RPMI7951 (cell line): ENCODE results near the gene ACLY. TPM values are rescaled to one million over a fixed set of nuclear protein-coding genes. Genes with fewer than 3 reads are reported as not detected.

ENCODE experiments used
- DNase-seq: peaks from one replicate; pipeline ENCODE4 v3.0.0-alpha.2; 2012; ENCODE audit warnings: low read depth
- total RNA-seq: library from RNA; depleted of rRNA; stranded (reverse); fragments of >200 nt; shearing (Covaris generic); gene quantifications from 2 replicates; pipeline ENCODE4 v1.2.3, GENCODE V29; 2014; rRNA removed

Gene ACLY
- 98.2 and 99.4 TPM in 2 replicates for total RNA-seq

DNA sequence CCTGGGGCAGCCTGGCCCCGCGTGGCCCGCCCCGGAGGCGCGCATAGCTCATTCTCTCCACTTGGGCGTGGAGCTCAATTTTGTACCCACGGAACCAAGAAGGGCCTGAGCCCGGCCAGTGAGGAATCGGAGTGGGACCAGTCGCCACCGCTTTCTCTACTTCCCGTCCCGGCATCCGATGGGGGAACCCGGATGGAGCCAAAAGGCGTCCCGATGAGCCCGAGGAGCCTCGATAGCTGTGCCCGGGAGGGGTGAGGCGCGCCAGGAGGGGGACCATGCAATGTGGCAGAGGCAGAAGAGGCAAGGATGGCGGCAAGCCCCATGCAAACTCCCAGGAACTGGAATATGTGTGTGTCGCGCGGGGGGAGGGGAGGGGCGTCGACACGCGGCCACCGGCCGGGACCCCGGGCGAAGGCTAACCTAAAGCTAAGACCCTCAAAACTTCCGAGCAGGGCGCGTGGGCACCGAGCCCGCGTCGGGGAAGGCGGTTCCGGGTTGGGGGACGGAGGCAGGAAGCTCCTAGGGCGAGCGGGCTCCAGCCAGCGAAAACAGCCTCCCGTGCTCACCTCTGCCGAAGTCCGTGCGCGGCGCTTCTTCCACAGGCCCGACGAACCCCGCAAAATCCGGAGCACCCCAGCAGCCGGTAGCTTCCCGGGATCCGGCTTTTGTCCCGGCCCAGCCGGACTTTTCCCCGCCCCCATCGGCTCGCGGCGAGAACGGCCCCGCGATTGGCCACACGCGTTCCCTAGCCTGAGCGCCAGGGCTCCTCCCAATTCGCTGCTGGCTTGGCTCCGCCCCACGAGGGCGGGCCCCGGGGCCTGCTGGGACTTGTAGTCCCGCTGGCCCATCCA lies at the start of gene ACLY:
TSS of gene ACLY (minus strand) at position 638 of the 851 bp plus-strand sequence. CDS start 5,078 bp downstream, outside the sequence.
- peak; percentile 95 for DNase-seq

DNA sequence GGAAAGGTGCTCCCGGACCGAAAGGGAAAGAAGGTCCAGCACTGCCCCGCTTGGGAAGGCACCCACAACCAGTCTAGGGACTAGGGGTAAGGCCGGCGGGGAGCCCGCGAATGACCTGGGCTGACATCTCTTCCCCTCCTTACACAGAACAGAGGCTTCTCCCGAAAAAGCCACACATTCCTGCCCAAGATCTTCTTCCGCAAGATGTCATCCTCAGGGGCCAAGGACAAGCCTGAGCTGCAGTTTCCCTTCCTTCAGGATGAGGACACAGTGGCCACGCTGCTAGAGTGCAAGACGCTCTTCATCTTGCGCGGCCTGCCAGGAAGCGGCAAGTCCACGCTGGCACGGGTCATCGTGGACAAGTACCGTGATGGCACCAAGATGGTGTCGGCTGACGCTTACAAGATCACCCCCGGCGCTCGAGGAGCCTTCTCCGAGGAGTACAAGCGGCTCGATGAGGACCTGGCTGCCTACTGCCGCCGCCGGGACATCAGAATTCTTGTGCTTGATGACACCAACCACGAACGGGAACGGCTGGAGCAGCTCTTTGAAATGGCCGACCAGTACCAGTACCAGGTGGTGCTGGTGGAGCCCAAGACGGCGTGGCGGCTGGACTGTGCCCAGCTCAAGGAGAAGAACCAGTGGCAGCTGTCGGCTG lies 49.3 kb upstream of the ACLY start:
- DNase-seq = no peak

DNA sequence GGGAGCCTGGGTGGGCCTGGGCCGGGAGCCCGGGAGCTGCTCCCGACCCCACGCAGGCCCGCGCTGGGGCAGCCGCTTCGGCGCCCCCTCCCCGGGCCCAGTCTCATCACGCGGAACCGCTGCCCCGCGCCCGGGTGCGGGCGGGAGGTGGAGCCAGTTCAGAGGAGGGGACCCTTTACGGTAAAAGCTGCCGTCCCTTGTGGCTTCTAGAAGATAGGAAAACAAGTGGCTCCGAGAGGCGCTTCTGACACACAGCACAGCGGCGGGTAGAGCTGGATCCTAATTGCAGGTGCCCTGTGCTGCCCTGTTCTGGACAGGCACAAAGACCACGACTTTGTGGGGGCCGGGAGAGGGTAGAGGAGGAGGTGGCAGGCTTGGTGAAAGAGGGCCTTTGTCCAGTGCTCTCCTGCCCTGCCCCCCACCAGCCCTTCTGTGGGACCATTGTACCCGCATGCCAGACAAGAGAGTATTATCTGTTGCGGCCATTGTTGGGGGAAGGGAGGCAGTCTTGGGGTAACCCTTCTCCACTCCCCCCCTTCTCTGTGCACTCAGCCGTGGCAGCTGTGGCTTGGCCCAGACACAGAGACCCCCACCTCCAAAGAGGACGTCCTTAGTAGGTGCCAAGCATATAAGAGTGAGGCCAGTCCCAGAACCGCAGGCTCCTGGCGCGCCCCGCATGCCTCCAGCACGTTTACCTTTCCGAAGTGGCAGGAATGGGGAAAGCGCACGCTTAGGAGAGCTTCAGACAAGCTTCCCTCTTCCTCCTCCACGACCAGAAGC lies 48.6 kb upstream of the ACLY start:
- DNase-seq = peak; percentile 36

DNA sequence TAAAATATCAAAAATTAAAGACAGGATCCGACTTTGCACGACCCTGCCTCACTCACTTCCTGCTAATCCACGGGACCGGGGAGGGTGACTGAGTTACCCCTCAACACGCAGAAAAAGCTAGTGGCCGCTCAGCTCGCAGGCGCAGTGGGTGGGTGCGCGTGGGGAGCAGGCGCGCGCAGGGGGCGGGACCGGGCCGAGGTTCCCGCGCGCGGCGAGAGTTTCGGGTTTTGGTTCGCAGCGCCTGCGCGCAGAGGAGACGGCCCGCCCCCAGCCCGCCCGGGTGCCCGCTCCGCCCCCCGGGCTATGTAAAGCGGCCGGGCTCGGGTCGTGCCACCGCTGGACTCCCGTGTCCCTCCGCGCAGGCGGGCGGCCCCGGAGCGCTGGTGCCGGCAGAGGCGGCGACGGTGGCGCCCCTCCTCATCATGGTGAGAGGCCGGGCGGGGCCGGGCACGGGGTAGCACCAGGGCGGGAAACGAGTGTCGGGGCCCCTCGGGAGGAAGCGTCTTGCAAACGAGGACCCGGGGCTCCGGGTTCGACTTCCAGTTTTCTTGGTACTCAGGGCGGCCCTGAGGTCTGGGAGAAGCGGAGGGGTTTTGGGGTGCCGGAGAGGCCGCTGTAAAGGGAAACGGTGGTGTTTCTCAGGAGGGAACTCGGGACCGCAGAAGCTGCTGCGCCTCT lies 47.9 kb upstream of the ACLY start, which contains the start of gene CNP:
TSS of gene CNP (plus strand) at position 333 of the 678 bp plus-strand sequence. CDS start at position 423, 90 bp downstream.
- peak; percentile 91 for DNase-seq

DNA sequence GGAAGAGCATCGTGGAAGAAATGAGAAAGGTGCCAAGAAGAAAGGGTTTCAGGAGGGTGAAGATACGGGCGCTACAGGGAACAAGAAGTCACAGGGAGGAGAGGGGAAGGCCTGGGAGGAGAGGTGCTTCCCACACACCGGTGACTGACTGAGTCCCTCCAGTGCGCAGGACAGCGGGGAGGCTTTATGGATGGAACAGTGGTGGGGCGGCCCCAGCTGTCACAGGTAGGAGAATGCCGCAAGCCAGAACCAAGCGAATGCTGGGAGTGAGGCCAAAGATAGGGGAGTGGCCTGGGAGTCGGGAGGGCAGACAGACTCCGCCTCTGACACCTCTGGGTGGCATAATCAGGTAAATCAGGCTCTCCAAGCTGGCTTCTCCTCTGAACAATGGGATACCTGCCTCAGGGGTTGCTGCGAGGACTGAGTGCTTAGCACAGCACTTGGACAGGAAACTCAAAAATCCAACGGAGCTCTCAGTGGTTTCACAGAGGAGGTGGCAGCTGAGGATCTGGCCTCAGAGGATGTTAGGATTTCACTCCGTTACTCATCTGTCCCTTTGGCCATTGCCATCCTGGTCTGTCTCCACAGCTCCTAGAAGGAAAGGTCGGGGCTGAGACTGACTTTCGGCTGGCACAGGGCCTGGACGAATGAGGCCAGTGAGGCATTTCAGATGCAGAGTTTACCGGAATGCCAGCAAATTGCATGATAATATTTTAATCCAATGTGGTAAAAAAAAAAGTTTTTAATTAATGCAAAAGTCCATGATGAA lies 47.1 kb upstream of the ACLY start:
- peak; percentile 47 for DNase-seq

DNA sequence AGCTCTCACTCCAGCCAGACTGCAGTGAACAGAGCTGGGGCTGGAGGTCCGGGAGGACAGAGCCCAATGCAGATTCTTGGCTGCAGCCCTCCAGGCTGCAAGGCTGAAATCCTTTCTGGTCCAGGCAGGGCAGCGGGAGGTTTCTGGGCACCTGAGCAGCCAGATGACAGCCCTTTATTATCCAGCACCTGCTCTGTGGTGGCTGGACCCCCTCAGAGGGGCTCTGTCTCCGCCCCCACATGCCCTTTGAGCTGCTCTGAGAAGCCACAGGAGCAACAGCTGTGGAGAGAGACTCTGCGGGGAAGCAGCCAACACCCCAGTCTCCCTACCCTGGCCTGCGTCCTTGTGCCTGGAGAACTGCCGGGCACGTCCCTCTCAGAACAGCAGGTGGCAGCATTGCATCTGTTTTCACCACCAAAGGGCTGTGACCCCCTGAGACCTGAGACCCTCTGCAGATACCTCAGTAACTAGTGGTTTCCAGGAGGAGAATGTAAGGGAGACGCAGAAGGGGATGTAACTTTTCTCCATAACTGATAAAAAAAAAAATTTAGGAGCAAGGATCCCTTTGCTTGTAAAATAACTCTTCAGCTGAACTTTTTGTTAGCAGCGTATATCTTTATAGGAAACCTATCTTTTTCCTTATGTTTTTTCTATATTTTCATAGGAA lies 44.1 kb upstream of the ACLY start:
- DNase-seq = peak; percentile 45

DNA sequence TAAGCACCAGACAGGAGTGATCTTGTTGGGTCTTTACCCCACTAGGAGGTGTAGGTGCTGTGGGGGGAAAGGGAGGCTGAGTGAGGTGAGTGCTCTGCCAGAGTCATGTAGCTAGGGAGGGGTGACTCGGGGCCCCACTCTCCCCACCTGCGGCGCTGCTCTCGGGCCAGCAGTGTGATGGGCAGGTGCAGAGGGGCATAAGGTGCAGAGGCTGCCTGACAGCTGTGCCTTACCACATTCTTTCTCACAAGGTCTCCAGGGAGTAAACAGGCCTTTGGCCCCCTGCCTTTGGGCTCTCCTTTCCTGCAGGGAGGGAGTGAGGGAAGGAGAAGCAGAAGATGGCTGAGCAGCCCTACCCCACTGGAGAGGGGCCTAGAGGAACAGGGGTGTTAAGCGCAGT lies 43.4 kb upstream of the ACLY start:
- DNase-seq = no peak

DNA sequence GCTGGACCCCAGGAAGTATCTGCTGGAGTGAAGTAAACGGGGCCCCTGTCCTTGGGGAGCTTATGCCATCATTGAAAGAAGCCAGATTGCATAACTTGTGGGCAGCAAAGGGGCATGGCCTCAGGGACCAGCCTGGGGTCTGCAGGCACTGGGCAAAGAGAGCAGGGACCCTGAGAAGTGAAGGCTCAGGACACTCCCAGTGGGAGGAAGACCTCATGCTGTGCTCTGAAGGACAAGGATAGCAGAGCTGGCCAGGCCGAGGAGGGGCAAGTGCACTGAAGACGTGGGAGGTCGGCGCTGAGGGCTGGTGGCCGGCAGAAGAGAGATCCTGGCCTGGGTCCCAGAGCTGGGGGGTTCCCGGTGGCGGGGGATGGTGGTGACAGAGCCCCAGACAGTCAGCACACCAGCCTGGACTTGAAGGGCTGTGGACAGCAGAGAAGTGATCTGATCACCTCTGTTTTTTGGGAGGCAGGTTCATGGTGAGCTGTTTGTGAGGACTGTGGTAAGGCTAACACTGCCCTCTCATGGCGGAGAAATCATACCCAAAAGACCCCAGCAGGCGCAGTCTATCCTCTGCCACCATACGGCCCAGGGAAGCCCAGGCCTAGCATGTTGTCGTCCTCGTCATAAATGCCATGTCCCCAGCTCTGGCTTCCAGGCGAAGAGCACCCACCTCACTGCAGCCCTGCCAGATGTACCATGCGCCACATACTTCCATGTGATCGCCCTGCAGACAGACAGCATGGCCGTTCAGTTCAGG lies 40.8 kb upstream of the ACLY start:
- peak; percentile 65 for DNase-seq

DNA sequence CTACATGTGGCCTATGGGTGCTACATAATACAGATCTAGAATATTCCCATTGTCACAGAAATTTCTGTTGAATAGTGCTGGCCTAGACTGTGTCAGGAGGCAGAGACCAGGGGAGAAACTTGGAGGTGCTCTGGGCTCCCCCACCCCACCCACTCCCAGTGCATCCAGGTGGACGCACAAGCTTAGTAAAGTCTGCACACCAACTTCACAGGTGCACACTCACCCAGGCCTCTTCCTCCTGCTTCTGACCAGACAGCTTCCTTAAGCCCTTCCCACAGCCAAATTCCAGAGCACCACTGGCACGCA lies 40.2 kb upstream of the ACLY start:
- DNase-seq = no peak

DNA sequence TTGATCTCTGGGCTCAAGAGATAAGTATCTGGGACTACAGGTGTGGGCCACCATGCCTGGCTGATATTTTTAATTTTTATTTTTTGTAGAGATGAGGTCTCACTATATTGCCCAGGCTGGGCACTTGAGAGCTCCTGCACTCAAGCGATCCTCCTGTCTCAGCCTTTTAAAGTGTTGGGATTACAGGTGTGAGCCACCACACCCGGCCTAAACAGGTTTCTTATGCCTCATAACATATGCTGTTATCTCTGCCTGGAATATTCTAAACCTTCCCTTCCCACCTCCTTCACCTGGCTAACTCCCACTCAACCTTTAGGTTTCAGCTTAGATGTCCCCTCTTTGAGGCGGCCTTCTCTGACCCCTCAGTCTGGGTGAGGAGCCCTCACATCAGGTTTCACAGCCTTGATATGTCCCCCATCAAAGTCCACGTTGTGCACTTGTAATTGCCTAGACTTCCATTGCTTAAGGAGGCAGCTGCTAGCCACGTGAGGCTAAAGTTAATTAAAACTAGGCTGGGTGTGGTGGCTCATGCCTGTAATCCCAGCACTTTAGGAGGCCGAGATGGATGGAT lies 39.2 kb upstream of the ACLY start:
- DNase-seq = no peak

DNA sequence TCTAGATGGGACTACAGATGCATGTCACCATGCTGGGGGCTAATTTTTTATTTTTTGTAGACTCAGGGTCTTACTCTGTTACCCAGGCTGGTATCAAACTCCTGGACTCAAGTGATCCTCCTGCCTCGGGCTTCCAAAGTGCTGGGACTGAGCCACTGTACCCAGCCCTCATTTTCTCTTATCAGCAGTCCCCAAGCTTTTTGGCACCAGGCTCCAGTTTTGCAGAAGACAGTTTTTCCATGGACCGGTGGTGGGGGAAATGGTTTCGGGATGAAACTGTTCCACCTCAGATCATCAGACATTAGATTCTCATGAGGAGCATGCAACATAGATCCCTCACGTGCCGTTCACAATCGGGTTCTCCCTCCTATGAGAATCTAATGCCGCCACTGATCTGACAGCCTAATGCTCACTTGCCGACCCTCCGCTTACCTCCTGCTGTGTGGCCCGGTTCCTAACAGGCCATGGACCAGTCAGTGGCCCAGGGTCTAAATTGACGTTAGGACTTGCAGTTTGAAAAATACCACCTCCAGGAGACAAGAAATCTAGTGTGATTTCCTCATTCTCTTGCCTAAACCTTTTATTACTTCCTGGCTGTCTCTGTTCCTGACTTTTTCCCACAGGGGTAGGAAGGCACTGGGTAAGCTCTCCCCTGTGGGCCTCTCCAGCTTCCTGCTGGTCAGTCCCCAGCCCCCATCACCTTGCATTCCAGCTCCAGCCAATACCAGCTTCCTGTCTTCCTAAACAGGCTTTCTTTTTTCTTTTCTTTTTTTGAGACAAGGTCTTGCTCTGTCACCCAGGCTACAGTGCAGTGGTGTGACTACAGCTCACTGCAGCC lies 38.5 kb upstream of the ACLY start:
- no peak for DNase-seq

DNA sequence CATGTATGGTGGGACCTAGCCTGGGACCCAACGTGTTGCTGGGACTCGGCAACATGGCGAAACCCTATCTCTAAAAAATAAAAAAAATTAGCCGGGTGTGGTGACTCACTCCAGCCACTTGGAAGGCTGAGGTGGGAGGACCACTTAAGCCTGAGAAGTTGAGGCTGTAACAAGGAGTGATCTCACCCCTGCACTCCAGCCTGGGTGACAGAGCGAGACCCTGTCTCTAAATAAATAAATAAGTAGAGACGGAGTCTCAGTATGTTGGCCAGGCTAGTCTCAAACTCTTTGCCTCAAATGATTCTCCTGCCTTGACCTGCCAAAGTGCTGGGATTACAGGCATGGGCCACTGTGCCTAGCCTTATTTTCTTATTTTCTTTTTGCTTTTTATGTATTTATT lies 37.8 kb upstream of the ACLY start:
- DNase-seq = no peak

DNA sequence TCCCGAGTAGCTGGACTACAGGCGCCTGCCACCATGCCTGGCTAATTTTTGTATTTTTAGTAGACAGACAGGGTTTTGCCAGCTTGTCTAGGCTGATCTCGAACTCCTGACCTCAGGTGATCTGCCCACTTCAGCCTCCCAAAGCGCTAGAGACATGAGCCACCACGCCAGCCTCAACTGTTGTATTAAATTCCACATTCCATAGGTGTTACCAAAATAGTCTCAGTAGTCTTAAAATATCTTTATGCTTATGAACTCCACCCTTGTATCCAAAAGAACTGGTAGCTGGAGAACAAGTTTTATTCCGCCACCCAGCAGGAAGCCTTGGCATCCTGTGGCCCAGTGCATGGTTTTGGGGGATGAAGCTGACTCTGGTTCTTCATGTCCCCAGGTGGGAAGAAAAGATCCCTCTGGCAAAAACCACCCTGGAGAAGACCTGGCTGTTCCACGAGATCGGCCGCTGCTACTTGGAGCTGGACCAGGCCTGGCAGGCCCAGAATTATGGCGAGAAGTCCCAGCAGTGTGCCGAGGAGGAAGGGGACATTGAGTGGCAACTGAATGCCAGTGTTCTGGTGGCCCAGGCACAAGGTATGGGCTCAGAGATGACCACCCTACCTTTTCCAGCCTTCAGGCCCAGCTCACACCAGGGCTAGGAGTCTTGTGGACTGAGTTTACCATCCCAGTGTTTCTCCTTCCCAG lies 30.2 kb upstream of the ACLY start:
- DNase-seq = no peak

DNA sequence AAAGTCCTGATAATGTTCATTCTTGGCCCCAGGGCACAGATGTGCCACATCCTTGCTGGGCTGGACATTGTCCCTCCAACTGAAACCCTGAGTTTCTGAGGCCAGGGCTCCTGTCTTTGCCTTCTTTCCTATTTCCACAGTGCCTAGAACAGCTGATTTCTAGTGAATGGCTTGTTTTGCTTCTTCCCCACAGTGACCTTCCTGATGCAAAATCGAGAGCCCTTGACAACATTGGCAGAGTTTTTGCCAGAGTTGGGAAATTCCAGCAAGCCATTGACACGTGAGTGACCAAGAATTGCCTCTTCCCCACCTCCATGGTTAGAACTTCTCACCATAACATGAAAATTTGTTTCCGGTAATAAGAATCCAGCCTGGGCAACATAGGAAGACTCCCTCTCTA lies 26.2 kb upstream of the ACLY start:
- DNase-seq = no peak

DNA sequence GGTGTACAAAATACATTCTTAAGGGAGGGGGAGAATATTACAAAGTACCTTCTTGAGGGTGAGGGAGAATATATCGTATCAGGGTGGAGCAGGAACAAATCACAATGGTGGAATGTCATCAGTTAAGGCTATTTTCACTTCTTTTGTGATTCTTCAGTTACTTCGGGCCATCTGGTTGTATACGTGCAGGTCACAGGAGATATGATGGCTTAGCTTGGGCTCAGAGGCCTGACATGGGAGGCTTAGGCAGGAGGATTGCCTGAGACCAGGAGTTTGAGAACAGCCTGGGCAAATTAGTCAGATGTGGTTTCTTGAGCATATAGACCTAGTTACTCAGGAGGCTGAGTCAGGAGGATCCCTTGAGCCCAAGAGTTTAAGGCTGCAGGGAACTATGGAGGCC lies 24.7 kb upstream of the ACLY start:
- no peak for DNase-seq

DNA sequence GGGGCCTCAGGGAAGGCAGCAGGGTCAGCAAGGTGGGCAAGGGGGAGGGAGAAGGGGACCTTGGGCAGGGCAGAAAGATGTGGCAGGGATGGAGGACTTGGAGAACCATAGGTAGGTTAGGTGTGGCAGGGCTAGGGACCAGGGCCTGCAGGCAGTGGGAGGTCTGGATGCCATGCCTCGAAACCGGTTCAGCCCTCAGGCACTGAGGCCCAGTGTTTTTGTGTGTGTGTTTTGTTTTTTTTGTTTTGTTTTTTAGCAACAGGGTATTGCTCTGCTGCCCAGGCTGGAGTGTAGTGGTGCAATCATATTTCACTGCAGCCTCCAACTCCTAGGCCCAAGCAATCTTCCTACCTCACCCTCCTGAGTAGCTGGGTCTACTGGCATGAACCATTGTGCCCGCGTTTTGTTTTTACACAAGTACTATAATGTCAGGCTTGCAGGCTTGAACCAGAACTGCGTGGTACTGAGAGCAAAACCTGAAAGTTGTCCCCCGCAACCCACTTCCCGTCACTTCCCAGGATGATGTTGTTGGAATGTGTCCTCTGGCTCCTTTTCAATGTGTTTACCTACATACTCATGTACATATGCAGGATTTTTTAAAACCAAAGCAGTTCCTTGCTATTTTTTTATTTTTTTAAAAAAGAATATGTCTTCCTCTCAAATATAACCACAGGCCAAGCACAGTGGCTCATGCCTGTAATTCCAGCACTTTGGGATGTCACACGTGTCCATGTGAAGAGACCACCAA lies 24.0 kb upstream of the ACLY start:
- DNase-seq = no peak

DNA sequence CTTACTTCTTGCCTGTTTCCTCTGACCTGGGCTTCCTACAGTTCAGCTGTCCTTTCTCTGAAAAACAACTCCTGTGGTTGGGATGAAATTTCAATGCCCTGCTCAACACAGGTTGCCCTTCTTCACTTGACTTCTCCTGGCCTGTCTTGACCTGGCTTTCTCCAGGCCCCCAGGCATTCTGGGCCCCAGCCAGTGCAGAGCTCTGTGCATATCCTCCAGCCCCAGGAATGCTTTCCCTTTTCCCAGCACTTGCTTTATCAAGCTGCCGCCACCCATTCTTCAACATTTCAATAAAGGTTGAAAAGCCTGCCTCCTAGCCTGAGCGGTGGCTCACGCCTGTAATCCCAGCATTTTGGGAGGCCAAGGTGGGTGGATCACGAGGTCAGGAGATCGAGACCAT lies 22.4 kb upstream of the ACLY start:
- no peak for DNase-seq
